ENCODE data around the gene TTF1.

GRCh38 chr9:132348676-132349075, 58.0 kb downstream of the TTF1 start:
- TF ChIP-seq POLR2A (IDR thresholded peaks at IDR 0.05; ENCODE audit: extremely low read depth, insufficient read length) (no peak), MYC (IDR thresholded peaks at IDR 0.05; ENCODE audit: low read depth, low read length) (no peak)
- TF ChIP-seq, protein P1, sequence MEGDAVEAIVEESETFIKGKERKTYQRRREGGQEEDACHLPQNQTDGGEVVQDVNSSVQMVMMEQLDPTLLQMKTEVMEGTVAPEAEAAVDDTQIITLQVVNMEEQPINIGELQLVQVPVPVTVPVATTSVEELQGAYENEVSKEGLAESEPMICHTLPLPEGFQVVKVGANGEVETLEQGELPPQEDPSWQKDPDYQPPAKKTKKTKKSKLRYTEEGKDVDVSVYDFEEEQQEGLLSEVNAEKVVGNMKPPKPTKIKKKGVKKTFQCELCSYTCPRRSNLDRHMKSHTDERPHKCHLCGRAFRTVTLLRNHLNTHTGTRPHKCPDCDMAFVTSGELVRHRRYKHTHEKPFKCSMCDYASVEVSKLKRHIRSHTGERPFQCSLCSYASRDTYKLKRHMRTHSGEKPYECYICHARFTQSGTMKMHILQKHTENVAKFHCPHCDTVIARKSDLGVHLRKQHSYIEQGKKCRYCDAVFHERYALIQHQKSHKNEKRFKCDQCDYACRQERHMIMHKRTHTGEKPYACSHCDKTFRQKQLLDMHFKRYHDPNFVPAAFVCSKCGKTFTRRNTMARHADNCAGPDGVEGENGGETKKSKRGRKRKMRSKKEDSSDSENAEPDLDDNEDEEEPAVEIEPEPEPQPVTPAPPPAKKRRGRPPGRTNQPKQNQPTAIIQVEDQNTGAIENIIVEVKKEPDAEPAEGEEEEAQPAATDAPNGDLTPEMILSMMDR (IDR thresholded peaks at IDR 0.05; ENCODE audit: low read depth, low read length) = no peak
